Karpas-422 (cell line): Measurements from ENCODE around the gene SNCB. TPM values are rescaled to one million over a fixed set of nuclear protein-coding genes. Genes with fewer than 3 reads are reported as not detected.
A peak's percentile ranks its signal among the peaks of the same experiment; 100 is the strongest.

Source experiments
- DNase-seq: peaks from one replicate; pipeline ENCODE4 v3.0.0-alpha.2; 2015
- H2AFZ ChIP-seq: fragments of 200-600 bp; sonication (generic); 2 replicates; pipeline ENCODE4 v1.6.1; 2014; ENCODE audit warnings: antibody characterized with exemption, low read length, mixed read lengths
- H3K27ac ChIP-seq: fragments of 200-600 bp; sonication (generic); 2 replicates; pipeline ENCODE4 v1.5.1; 2014; ENCODE audit warnings: mild to moderate bottlenecking, low read length, moderate library complexity
- H3K27me3 ChIP-seq: fragments of 200-600 bp; sonication (generic); 2 replicates; pipeline ENCODE4 v1.6.1; 2014; ENCODE audit warnings: low read length, mixed read lengths
- H3K36me3 ChIP-seq: fragments of 200-600 bp; sonication (generic); 2 replicates; pipeline ENCODE4 v1.6.1; 2014; ENCODE audit warnings: low read length, mixed read lengths; ENCODE audit not compliant: insufficient read depth
- H3K4me1 ChIP-seq: fragments of 200-600 bp; sonication (generic); 2 replicates; pipeline ENCODE4 v1.6.1; 2014; ENCODE audit warnings: mild to moderate bottlenecking, low read length, mixed read lengths
- H3K4me2 ChIP-seq: fragments of 200-600 bp; sonication (generic); 2 replicates; pipeline ENCODE4 v1.6.1; 2014; ENCODE audit warnings: low read length, low read depth, mild to moderate bottlenecking; ENCODE audit not compliant: poor library complexity, severe bottlenecking
- H3K4me3 ChIP-seq: fragments of 200-600 bp; sonication (generic); 2 replicates; pipeline ENCODE4 v1.5.1; 2014; ENCODE audit warnings: mild to moderate bottlenecking, antibody characterized with exemption, low read length, mixed read lengths
- H3K79me2 ChIP-seq: fragments of 200-600 bp; sonication (generic); 2 replicates; pipeline ENCODE4 v1.6.1; 2014; ENCODE audit warnings: mild to moderate bottlenecking, low read length, mixed read lengths
- H3K9ac ChIP-seq: fragments of 200-600 bp; sonication (generic); 2 replicates; pipeline ENCODE4 v1.6.0; 2014; ENCODE audit warnings: low read length
- H3K9me2 ChIP-seq: fragments of 200-600 bp; sonication (generic), shearing (Covaris generic); replicated peaks from 2 replicates; pipeline ENCODE4 v1.6.0; 2014; ENCODE audit warnings: mild to moderate bottlenecking, low read length, moderate library complexity; ENCODE audit not compliant: insufficient read depth
- H3K9me3 ChIP-seq: fragments of 300-700, 200-600 bp; sonication (generic); 2 replicates; pipeline ENCODE4 v1.6.1; 2014; ENCODE audit warnings: low read length, mixed read lengths
- H4K20me1 ChIP-seq: fragments of 200-600 bp; sonication (generic); 2 replicates; pipeline ENCODE4 v1.6.1; 2014; ENCODE audit warnings: mild to moderate bottlenecking, antibody characterized with exemption, low read length, low read depth; ENCODE audit not compliant: insufficient read depth
- total RNA-seq: library from RNA; depleted of rRNA; stranded (reverse); fragments of >200 nt; shearing (Covaris generic); gene quantifications from 2 replicates; pipeline ENCODE4 v1.2.3, GENCODE V29; 2014; ENCODE audit warnings: low replicate concordance; rRNA removed

SNCB gene
- not detected in 2 replicates for total RNA-seq

GRCh38 chr5:176629853-176630680, at the start of gene SNCB, which contains the start of gene EIF4E1B:
SNCB (minus strand) TSS chr5:176630534; CDS start chr5:176629654, 880 bp downstream.
EIF4E1B (plus strand) TSS chr5:176630675; CDS start chr5:176642788, 12,113 bp downstream.
- Histone ChIP-seq H3K4me3 (peak within 1 kb of the TSS; percentile 64), H3K4me2 (peak within 1 kb of the TSS; percentile 81), H3K9me2 (no peaks in the 10 kb centered on the region), H4K20me1 (peaks cover 7% of the 10 kb centered on the region; the same call in 1 of the 2 replicates), H3K9ac (peak within 1 kb of the TSS; percentile 28), H3K4me1 (peaks cover 32% of the 10 kb centered on the region), H3K79me2 (no peaks in the 10 kb centered on the region), H3K36me3 (no peaks in the 10 kb centered on the region), H3K27ac (no peak within 1 kb of the TSS), H3K9me3 (no peaks in the 10 kb centered on the region), H3K27me3 (peaks cover 2% of the 10 kb centered on the region; the same call in 1 of the 2 replicates), H2AFZ (no peak within 1 kb of the TSS; the same call in 1 of the 2 replicates)
- peak; percentile 79 for DNase-seq

GRCh38 chr5:176679365-176680225, 49.3 kb upstream of the SNCB start:
- H3K4me2 ChIP-seq = no peak overlapping the region
- H3K4me3 ChIP-seq = no peak overlapping the region
- H3K4me1 ChIP-seq = peaks cover 12% of the 10 kb centered on the region
- no peak overlapping the region for H2AFZ ChIP-seq
- no peak overlapping the region for H3K9ac ChIP-seq
- H3K9me3 ChIP-seq = no peaks in the 10 kb centered on the region
- no peaks in the 10 kb centered on the region for H3K79me2 ChIP-seq
- no peak for DNase-seq
- H4K20me1 ChIP-seq = no peaks in the 10 kb centered on the region
- H3K9me2 ChIP-seq = no peaks in the 10 kb centered on the region
- H3K27ac ChIP-seq = no peak overlapping the region
- H3K27me3 ChIP-seq = no peaks in the 10 kb centered on the region
- no peaks in the 10 kb centered on the region for H3K36me3 ChIP-seq

DNA sequence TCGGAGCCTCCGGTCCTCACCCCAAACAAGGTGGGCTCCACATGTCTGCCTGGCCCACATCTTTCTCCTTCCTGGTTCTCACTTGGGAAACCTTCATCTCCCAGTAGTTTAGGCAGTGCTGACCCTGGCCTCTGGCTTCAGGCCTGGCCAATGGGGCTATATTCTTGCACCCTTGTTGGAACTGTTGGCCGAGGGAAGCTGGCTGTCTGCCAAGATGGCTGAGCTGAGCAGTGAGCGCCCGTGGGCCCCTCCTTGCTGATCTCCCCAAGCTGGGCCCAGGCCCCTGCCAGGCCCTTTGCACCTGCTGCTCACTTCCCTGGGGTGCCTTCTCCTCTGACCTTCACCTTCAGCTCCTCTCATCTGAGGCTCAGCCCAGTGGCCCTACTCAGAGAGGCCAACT, 48.2 kb upstream of the SNCB start:
- Histone ChIP-seq H3K4me2 (no peak overlapping the region), H3K79me2 (no peaks in the 10 kb centered on the region), H3K4me3 (no peak overlapping the region), H3K27ac (no peak overlapping the region), H3K4me1 (peaks cover 12% of the 10 kb centered on the region), H2AFZ (no peak overlapping the region), H3K9me2 (no peaks in the 10 kb centered on the region), H4K20me1 (no peaks in the 10 kb centered on the region), H3K27me3 (no peaks in the 10 kb centered on the region), H3K9ac (no peak overlapping the region), H3K9me3 (no peaks in the 10 kb centered on the region), H3K36me3 (no peaks in the 10 kb centered on the region)
- no peak for DNase-seq

DNA sequence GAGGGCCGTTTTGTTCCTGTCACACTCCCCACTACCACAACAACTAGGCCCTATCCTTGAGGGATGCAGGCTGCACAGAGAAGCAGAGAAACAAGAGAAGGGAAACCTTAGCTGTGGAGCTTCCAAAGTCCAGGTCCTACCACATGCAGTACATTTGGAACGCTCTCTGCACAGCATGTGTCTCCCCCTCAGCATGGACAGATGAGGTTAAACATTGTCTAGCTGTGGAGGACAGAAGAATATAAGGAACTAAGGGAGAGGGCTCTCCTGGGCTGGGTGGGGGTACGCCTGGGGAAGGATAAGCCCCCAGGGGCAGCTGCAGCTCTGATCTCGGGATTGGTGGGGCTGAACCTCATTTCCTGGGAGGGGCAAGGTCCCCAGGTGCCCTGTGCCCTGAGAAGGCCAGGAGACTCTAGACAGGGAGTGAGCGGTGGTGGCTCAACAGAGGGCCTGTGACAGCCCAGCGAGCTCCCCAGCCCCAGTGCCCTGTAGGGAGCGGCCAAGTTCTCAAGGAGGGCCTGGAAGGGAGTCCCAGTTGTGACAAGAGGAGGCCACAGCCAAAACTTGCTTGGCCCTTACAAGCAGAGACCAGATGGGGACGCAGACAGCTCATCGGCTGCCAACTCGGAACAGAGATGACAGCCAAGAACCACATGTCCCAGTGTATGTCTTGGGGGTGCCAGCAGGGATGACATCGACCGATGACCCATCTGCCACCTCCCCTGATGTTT, 47.0 kb upstream of the SNCB start:
- no peak overlapping the region for H3K27ac ChIP-seq
- no peaks in the 10 kb centered on the region for H3K36me3 ChIP-seq
- no peaks in the 10 kb centered on the region for H3K27me3 ChIP-seq
- H3K9me2 ChIP-seq = no peaks in the 10 kb centered on the region
- no peaks in the 10 kb centered on the region for H3K79me2 ChIP-seq
- H4K20me1 ChIP-seq = no peaks in the 10 kb centered on the region
- no peak overlapping the region for H3K9ac ChIP-seq
- no peak overlapping the region for H3K4me3 ChIP-seq
- DNase-seq = no peak
- no peak overlapping the region for H2AFZ ChIP-seq
- H3K4me1 ChIP-seq = peaks cover 12% of the 10 kb centered on the region
- H3K4me2 ChIP-seq = no peak overlapping the region
- no peaks in the 10 kb centered on the region for H3K9me3 ChIP-seq

DNA sequence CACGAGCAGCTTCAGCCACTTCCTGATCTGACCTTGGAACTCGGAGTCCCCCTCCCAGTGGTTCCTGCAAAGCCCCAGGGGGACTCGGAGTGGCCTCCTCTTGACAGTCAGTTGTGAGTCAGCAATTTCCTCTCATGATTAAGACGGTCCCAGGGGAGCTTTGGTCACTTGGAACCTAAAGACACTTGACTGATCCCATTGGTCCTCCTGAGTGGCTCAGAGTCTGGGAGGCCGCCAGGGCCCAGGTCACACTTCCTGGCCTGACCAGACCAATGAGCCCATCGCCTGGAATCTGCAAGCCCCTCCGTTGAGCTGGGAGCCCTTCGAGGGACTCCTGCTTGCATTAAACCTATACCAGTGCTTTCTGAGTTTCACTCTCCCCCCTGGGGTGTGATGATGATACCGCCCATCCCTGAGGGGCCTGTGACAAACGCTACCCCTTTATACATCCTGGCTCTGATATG, 46.1 kb upstream of the SNCB start:
- peak; percentile 76 for DNase-seq

DNA sequence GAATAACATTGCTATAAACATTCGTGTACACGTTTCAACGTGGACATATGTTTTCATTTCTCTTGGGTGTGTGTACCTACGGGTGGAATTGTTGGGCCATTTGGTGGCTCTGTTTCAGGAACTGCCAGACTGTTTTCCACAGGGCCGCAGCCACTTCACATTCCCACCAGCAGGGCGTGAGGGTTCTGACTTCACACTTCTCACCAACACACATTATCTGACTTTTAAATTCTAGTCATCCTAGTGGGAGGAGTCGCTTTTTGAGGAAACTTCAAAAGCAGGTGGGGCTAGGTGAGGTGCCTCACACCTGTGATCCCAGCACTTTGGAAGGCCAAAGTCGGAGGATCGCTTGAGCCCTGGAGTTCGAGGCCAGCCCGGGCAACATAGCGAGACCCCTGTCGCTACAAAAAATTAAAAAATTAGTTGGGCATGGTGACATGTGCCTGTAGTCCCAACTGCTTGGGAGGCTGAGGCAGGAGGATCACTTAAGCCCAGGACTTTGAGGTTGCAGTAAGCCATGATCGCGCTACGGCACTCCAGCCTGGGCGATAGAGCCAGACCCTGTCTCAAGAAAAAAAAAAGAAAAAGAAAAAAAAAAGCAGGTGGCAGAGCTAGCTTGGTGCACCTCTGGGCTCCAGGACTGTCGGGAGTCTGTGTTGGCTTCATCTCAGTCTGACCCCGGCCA, 45.5 kb upstream of the SNCB start:
- H2AFZ ChIP-seq = no peak overlapping the region
- H3K9me3 ChIP-seq = no peaks in the 10 kb centered on the region
- no peaks in the 10 kb centered on the region for H4K20me1 ChIP-seq
- DNase-seq = no peak
- H3K4me2 ChIP-seq = no peak overlapping the region
- H3K27ac ChIP-seq = no peak overlapping the region
- peaks cover 12% of the 10 kb centered on the region for H3K4me1 ChIP-seq
- no peaks in the 10 kb centered on the region for H3K79me2 ChIP-seq
- no peaks in the 10 kb centered on the region for H3K27me3 ChIP-seq
- H3K9ac ChIP-seq = no peak overlapping the region
- no peaks in the 10 kb centered on the region for H3K9me2 ChIP-seq
- H3K4me3 ChIP-seq = no peak overlapping the region
- H3K36me3 ChIP-seq = no peaks in the 10 kb centered on the region

More for the DNA sequence above, 46.1 kb upstream of the SNCB start:
- Histone ChIP-seq H3K9me2 (no peaks in the 10 kb centered on the region), H4K20me1 (no peaks in the 10 kb centered on the region), H3K9me3 (no peaks in the 10 kb centered on the region), H3K27ac (no peak overlapping the region), H3K9ac (no peak overlapping the region), H3K36me3 (no peaks in the 10 kb centered on the region), H2AFZ (no peak overlapping the region), H3K4me3 (no peak overlapping the region), H3K27me3 (no peaks in the 10 kb centered on the region), H3K79me2 (no peaks in the 10 kb centered on the region), H3K4me1 (peaks cover 12% of the 10 kb centered on the region), H3K4me2 (peak overlapping the region; percentile 7)

DNA sequence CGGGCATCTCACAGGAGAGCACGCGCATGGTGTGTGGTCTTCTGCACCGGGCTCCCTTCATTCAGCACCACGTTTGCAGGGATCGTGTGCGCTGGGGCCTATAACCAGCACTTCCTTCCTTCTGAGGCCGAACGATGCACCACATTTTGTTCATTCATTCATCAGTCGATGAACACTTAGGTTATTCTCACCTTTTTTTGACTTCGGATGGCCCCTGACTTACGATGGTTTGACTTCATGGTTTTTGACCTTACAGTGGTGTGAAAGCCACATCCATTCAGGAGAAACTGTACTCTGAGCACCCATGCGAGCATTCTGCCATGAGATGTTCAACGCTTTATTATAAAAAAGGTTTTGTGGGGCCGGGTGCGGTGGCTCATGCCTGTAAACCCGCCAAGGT, 44.5 kb upstream of the SNCB start:
- no peak overlapping the region for H2AFZ ChIP-seq
- H3K9me3 ChIP-seq = no peaks in the 10 kb centered on the region
- H3K27ac ChIP-seq = no peak overlapping the region
- H3K27me3 ChIP-seq = no peaks in the 10 kb centered on the region
- H4K20me1 ChIP-seq = no peaks in the 10 kb centered on the region
- no peaks in the 10 kb centered on the region for H3K9me2 ChIP-seq
- H3K4me1 ChIP-seq = peaks cover 12% of the 10 kb centered on the region
- no peak overlapping the region for H3K4me2 ChIP-seq
- DNase-seq = no peak
- no peaks in the 10 kb centered on the region for H3K36me3 ChIP-seq
- no peak overlapping the region for H3K9ac ChIP-seq
- no peak overlapping the region for H3K4me3 ChIP-seq
- H3K79me2 ChIP-seq = no peaks in the 10 kb centered on the region
